Right kidney (tissue), 9 donors: Measurements from ENCODE around the gene GRIN3A.
"Not testable (repeated sequence)": the region's sequence is repeated elsewhere in the genome, so short reads cannot be mapped to it uniquely, and the experiment has no call there.

ENCODE experiments used
- DNase-seq: peaks from one replicate; pipeline ENCODE4 v3.0.0-alpha.2; 2016
- long read RNA-seq, 8 donors: transcript quantifications; one replicate each; lab custom pipeline, GENCODE V29; 2026

Gene GRIN3A
- long read RNA-seq, donor 1, result 0 reads
- long read RNA-seq, donor 2, result 0 reads
- long read RNA-seq, donor 3, result 0 reads
- long read RNA-seq, donor 4, result 0 reads
- long read RNA-seq, donor 5, result 0 reads
- long read RNA-seq, donor 6, result 0 reads
- long read RNA-seq, donor 7, result 0 reads
- long read RNA-seq, donor 8, result 0 reads

GRCh38 chr9:101738566-101739183, at the start of gene GRIN3A:
Gene GRIN3A, minus strand, starts transcription at chr9:101738647. Its CDS starts 668 bp downstream, at chr9:101737979.
- DNase-seq, result no peak

DNA sequence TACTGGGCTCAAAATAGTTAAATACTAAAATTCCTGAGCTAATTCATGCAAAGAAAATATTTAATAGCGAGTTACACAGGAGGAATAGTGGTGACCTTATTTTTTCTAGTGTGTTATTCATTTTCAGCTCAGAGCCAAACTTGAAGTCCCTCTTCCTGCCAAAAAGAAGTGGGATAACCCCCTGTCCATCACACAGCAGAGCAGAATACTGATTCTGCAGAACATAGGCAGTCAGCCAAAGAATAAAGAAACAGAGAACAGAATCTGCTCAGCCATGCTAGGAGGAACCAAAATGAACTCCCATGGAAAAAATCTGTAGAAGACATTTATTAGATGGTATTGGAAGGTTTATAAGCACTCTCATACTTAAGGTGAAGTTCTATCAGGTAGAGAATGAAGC, 49.4 kb upstream of the GRIN3A start:
- no peak for DNase-seq

- no peak for DNase-seq
These were observed 39.9 kb upstream of the GRIN3A start for GRCh38 chr9:101778332-101778731.

- DNase-seq, result no peak
These were observed 26.0 kb upstream of the GRIN3A start for GRCh38 chr9:101764472-101764871.

DNA sequence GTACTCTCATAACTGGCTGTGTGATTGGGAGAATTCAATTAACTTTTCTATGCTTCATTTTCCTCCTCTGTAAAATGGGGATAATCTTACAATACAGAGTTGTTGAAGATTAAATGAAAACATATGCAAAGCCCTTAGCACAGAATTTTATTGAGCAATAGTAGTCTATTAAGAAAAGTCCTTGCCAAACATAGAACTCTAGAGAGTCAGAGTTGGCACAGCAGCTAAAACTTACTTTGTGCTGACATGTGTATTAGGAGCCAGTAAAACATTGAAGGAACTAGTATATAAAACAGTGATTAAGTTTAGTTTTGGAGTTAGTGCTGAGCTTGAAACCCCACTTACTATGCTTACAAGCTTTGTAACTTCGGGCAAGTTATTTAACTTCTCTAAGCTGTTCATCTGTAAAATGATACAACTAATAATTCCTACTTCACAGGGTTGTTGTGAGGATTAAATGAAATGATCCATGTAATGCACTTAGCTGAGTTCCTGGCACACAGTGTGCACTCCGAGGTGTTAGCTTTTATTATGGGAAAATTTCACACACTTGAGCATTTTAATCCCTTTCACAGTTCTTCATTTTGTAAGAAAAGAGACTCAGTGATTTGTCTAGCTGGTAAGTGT, 20.0 kb upstream of the GRIN3A start:
- no peak for DNase-seq

- no peak for DNase-seq
These were observed 15.3 kb upstream of the GRIN3A start for GRCh38 chr9:101753716-101754115.

DNA sequence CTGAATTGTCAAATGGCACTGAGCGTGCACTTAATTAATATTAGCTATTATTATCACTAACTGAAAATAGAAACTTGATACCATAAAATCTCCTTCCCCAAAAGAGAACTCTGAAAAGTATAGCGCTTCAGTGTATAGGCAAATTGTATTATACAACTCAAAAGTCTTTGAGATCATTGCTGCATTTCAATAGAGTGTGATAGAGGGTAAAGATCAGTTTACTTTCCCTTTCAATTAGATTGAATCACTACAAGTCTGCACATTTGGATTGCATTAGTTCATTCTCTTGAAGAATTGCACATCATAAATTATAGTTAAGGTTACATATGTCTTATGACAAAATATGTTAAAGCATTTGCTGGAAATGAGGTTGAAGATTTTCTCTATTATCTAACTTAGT, 13.4 kb upstream of the GRIN3A start:
- DNase-seq, result no peak

DNA sequence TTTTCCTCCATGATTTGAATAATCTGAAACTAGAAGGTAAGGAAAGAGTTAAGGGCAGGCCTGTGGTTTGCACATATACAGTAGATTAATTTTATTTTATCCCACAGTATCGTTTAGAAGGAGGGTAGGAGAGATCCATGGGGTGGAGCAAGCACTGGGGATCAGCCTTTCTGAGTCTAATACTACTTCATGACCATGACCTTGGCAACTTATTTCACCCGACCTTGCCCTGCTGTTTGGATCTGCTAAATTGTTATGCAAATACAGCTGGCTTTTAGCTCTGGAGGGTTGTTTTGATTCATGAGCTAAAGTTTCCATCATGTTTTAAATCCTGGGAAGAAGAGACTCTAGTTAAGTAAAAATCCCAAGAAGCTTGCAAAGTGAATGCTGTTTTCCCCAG, 864 bp upstream of the GRIN3A start:
- no peak for DNase-seq

DNA sequence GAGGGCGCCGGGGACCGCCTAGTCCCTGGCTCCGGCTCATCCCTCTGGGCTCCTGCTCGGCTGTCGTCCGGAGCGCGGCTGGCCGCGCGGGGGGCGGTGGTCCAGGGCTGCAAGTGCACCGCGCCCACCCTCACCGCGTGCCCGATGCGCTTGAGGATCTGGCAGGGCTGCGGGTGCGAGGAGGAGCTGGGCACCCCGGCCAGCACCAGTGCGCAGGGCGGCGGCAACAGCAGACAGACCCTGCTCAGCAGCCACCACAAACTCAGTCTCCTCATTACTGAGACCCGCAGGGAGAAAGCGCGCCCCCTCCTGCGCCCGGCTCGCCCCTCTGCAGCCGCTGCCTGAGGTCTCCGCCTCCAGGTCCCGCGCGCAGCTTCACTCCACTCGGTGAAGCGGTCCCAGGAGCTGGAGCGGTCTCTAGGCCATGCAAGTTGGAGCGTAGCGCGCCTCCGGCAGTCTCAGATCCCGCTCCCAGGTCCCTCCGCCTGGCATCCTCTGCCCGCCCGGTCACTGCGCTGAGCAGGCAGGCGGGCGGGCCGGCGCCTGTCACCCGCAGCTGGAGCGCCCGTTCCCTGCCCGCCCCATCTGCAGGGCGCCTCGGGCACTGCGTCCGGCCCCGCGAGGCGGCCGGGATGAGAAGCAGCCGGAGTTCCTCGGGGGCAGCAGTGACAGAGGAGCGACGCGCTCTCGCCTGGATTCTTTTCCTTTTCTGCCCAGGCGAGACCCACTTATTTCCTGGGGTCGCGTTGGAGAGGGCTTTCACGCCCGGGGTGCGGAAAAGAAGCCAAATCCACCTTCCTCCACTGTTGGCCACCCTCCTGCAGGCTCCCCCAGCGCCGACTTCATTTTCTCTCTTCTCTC, 512 bp downstream of the GRIN3A start:
- DNase-seq, result peak; percentile 57

DNA sequence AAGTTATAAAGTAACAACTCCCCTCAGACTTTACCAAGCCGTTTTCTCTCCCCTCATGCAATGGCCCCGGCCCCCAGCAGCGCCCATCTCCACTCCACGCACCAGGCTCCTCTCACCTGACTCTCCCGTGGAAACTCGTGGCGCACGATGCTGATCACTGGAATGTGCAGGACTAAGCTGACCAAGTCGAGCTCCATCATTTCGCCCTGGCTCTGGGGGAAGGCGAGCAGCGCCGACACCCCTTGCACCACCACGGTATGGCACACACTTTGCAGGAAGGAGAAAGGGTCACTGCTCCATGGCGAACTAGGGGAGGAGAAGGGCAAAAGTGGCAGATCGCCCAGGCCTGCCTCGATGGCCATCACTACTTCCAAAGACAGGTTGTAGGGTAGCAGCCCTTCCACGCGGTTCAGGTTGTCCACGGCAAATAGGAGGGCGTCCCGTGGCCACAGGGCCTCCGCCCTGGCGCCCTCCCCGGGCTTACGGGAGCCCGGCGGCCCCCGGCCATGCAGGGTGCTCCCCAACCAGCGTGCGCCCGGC, 1.2 kb downstream of the GRIN3A start:
- DNase-seq, result peak; percentile 10

DNA sequence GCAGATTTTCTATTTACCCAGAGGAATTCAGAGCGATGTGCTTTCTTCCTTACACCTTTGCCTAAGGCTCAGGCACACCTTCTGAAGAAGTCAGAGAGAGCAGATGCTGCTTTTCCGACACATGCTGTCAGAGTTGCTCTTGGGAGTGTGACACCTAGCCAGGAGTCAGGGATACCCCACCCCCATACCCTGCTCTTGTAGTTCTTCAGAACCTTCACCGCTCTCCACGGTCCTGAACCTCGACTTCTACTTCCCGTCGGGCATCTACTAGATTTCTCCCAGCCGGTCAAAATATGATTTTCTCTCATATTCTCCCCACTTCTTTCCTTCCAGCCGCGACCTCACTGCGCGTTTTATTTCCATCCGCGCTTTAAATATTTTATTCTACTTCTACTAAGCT, 1.7 kb downstream of the GRIN3A start:
- DNase-seq, result peak; percentile 19

DNA sequence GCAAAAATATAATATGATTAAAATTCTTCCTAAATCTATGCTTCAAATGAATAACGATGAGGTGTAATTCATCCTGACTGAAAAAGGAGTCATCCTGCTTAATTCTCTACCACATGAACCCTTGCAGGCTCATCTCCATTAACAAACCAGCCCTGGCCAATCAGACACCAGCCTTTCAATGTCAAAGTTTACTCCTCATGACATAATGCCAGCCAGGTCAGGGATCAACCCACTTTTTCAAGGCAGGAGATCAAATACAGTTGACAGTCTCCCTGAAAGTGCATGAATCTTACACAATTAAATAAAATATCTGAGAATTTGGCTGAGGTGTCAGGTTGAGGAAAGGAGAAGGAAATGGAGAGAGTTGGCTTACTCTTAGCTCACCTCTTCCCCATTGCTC, 7.0 kb downstream of the GRIN3A start:
- DNase-seq, result no peak

DNA sequence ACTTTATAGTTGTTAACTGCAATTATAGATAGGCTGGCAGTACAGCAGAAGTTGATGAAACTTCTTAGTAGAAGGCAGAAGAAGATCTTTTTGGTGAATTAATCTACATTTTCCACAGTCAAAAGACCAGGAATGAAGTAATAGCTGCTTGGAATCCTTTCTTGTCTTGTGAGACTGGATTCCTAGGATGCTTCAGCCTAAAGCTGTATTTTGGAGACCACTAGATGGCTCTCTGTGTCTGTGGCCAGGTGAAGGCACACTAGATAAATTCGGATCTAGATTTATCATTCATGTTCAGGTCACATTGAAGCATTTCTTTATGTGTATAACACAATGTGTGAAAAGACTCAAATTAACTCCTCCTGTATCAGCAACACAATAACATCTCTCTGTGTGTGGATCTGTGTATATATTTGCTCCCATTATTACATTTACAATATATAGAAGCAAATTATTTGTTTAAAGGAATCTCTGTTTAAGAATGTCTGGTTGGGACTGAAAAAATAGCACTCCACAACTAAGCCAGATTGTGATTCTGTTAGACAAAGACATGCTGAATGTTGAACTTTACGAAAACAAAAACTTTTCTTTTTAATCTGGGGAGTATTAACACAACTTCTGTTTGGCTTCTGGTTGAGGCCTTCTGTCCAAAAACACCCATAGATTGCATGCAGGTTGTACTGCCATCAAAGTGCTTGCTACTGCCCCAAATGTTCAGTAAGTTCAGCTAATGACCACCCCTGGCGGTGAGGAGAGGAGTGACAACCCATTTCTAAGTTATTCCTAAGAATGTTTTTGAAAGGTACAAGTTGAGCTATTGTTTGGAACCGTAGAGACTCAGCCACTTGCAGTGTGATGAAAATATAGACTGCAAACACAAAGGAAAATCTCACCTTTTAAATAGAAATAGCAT, 10.6 kb downstream of the GRIN3A start:
- DNase-seq, result no peak

DNA sequence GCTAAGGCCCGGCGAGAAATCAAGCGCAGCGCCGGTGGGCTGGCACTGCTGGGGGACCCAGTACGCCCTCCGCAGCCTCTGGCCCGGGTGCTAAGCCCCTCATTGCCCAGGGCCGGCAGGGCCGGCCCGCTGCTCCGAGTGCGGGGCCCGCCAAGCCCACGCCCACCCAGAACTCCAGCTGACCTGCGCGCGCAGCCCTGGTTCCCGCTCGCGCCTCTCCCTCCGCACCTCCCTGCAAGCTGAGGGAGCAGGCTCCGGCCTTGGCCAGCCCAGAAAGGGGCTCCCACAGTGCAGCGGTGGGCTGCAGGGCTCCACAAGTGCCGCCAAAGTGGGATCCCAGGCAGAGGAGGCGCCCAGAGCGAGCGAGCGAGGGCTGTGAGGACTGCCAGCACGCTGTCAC, 14.2 kb downstream of the GRIN3A start:
- not testable (repeated sequence) for DNase-seq

GRCh38 chr9:101718192-101718591, 20.3 kb downstream of the GRIN3A start:
- DNase-seq, result no peak

DNA sequence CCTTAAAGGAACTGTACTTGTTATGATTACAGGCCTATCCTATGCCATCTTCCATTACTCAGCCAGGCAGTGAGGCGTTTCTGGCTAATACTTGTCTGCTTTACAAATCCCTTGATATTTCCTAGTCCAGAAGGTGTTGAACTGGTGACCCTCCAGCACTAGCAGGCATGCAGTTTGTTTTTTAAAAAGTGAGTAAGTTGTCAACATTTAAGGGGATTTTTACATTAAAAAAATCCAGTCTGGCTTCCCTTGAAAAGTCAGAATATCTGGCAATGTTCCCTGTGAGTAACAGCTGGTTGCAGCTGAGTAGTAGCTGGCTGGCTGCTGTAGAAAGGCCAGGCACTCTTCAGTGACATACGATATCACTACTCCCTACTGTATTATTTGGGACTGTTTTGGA, 21.8 kb downstream of the GRIN3A start:
- DNase-seq, result peak; percentile 27

- no peak for DNase-seq
These were observed 27.0 kb downstream of the GRIN3A start for GRCh38 chr9:101711330-101711941.

- no peak for DNase-seq
These were observed 29.6 kb downstream of the GRIN3A start for GRCh38 chr9:101708855-101709254.

- no peak for DNase-seq
These were observed 30.7 kb downstream of the GRIN3A start for GRCh38 chr9:101707721-101708120.

- no peak for DNase-seq
These were observed 31.4 kb downstream of the GRIN3A start for GRCh38 chr9:101706997-101707396.

- DNase-seq, result no peak
These were observed 32.1 kb downstream of the GRIN3A start for GRCh38 chr9:101706261-101706798.
